Neural progenitor cell (in vitro differentiated cells): ENCODE results near the gene OMP.

Source experiments
- CTCF ChIP-seq: fragments of 200-600 bp; sonication (generic); IDR thresholded peaks from 2 replicates; pipeline ENCODE4 v1.5.1; 2017; ENCODE audit warnings: antibody characterized with exemption, mild to moderate bottlenecking
- EZH2 ChIP-seq: fragments of 200-600 bp; sonication (generic); IDR thresholded peaks from 2 replicates; pipeline ENCODE4 v1.6.1; 2017; ENCODE audit warnings: antibody characterized with exemption, mild to moderate bottlenecking, moderate library complexity
- EZH2phosphoT487 ChIP-seq: fragments of 200-600 bp; sonication (generic); IDR thresholded peaks from 2 replicates; pipeline ENCODE4 v1.6.1; 2017; ENCODE audit warnings: antibody characterized with exemption

DNA sequence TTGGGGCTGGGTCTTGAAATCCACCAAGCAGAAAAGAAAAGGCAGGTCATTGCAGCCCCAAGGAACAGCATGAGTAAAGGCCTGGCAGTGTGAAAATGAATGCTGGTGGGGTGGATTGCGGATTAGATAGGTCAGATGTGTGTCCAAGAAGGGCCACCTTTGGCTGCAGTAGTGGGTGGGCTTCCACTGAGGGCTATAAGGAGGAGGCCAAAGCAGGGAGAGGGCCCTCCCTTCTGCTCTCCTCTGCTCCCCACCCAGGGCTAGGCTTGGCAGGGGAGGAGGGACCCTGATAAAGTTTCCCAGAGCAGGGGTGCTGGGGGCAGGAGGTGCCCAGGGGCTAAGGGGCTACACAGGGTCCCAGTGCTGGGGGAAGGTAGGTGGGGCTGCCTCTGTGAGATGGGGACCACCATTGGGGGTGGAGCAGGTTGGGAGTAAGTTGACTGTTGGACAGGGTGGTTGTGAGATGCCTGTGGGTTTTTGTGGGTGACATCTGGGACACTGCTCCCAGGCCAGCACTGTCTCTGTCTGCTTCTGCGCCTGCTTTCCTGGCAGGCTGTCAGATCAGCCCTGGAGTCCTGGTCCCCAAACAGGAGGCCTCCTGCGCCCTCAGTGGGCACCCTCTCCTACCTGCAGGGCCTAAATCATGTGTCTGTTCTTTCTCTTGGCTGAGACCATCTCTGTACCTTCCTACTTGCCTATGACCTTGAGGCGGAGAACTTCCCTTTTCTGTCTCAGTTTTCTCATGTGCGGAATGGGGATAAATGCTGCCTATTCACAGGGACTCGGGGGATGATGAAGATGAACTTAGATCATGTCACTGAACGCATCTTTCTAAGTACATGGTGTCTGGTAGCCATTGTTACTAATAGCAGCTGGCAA lies 33.9 kb upstream of the OMP start:
- no peak for TF ChIP-seq CTCF
- no peak for TF ChIP-seq EZH2
- no peak for TF ChIP-seq EZH2phosphoT487
